Stimulated activated CD8-positive, alpha-beta memory T cell treated with anti-CD3 and anti-CD28 coated beads, Interleukin-2, amount 100 ng/mL, for 48 hours (primary cell): ENCODE measurements around the gene PTEN.

Experiments
- DNase-seq, 2 donors: peaks; one replicate each; pipeline ENCODE4 v3.0.0-alpha.2; 2020; ENCODE audit warnings: low read depth in 2 of 2

The PTEN gene

DNA sequence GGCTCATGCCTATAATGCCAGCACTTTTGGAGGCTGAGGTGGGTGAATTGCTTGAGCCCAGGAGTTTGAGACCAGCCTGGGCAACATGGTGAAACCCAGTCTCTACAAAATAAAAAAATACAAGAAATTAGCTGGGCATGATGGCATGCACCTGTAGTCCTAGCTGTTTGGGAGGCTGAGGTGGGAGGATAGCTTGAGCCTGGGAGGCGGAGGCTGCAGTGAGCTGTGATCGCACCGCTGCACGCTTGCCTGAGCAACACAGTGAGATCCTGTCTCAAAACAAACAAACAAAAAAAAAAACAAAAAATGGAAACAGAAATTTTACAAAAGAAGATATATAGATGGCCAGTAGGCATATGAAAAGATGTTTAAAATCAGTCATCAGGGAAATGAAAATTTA is 57.1 kb downstream of the PTEN start:
- DNase-seq, result no peak

DNA sequence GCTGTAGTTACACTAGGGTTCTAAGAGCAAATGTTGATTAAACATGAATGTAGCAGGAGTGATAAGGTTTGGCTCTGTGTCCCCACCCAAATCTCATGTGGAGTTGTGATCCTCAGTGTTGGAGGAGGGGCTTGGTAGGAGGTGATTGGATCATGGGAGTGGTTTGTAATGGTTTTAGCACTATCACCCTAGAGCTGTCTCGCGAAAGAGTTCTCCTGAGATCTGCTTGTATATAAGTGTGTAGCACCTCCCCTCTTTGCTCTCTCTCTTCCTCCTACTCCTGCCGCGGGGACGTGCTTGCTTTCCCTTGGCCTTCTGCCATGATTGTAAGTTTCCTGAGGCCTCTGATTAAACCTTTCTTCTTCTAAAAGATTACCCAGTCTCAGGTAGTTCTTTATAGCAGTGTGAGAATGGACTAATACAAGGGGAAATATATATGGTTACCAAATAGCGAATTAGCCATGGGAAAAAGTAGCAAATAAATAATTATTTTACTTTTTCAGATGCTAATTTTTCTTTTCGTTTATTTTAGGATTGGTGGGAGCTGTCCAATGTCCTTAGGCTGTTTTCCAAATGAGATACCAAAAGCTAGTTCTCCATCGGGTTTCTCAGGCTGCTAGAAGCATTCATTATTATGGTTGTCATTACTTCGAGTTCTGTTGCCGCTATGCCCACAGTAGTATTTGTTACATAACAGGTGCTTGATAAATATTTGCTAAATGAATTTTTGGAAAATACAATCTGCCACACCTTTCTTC is 58.7 kb downstream of the PTEN start:
- DNase-seq, result no peak

DNA sequence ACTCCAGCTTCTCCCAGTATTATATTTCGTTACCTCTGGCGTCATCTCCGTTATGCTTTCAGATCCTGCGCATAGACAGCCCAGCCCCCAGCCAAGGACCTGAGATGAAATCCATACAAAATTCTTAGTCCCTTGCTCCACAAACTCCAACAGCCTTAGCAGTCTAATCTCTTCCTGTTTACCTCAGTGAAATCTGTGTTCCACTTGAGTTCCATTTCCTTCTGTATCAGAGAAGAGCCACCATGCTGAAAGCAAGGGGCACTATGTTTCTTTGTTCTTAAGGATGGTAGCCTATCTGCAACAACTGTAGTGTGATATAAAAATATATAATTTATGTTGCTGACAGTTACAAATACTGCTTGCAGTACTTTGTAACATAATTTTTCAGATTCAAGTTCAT is 59.8 kb downstream of the PTEN start:
- DNase-seq, result no peak

DNA sequence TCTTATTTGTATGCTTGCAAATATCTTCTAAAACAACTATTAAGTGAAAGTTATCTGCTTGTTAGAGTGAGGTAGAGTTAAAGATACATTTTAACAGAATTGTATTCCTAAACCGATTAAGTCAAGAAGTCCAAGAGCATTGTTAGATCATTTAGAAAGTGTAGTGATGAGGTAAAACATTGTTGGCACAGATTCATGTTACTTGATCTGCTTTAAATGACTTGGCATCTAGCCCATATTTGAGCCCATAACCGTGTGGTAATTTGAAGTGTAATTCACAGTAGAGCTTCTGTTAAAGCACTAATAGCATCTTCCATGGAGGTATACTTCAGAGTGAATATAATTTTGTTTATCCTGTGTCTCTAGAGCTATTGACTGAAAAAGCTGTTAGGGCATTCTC is 62.1 kb downstream of the PTEN start:
- DNase-seq, result no peak

DNA sequence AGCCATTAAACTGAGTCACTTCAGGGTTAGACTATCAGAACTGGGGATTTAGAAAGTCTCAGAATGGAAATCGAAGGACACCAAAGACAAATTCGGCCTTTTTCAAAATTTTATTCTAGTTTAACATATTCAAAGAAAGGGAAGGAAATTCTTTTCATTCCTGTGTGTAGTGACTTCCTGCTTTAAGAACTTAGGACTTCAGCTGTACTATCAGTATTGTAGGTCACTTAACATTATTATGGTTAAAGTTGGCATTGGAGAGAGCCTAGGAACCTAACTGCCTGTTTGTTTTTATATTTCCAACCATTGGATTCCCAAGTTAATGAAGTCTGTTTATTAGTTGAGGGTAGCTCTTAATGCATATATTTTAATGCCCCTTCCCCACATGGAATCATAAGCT is 63.7 kb downstream of the PTEN start:
- no peak for DNase-seq

DNA sequence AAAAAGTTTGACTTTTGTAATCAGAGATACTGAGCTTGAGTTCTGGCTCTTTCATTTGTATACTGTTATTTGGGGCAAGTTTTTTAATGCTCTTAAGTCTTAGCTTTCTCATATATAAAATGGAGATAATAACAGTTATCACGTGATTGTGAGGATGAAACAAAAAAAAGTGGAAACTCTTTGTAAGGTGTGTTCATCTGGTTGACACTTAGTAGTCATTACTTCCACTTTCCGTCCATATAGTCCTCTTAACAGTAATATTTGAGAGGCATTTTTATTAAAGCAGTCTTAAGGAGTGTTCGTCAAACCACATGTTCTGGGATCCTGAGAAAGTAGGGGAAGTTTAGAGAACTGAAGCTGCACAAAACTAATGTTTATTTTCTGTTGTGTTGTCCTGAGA is 65.6 kb downstream of the PTEN start:
- no peak for DNase-seq

DNA sequence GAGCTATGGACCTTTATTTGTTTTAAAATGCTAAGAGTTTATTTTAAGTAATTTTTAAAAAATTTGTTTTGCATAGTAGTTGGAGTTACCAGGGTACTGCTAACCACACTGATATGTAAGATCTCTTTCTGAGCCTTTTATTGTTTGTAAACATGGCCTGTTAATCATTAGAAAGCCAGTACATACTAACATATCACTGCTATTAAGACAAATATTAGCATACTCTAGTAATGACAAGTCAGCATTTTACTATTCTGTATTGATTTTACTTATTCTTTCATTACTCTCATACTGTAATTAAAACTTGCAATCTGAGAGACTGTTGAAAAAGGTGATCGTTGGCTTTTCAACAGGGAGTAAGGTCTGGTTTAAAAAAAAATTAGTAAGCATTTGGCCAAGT is 66.7 kb downstream of the PTEN start:
- no peak for DNase-seq

DNA sequence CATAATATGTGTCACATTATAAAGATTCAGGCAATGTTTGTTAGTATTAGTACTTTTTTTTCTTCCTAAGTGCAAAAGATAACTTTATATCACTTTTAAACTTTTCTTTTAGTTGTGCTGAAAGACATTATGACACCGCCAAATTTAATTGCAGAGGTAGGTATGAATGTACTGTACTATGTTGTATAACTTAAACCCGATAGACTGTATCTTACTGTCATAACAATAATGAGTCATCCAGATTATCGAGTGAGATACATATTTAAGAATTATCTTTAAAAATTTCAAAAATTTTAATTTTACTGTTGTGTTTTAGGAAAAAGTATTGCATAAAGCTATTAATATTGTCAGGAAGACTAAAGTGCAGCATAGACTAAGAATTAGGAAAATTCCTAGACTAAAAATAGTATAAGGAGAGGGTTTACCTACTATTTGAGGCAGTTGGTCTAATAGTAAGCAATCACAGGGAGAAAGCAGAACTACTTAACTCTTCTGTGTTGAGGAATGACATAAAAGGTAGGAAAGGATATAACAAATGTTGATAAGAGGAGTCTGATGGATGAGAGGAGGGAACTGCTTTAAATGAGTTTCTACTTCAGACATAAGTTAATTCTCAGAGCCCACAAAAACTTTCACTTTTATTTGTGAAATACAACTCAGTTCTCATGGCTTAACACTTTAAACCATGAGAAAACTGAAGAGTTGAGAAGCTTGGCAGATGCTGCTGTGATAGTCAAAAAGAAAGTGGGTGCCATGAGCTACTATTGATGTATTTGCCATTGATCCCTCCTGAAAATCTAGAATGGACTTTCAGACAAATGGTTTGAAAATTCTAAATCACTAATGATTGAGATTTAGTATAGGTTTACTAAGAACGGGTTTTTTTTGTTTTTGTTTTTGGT is 67.8 kb downstream of the PTEN start:
- DNase-seq, result no peak

DNA sequence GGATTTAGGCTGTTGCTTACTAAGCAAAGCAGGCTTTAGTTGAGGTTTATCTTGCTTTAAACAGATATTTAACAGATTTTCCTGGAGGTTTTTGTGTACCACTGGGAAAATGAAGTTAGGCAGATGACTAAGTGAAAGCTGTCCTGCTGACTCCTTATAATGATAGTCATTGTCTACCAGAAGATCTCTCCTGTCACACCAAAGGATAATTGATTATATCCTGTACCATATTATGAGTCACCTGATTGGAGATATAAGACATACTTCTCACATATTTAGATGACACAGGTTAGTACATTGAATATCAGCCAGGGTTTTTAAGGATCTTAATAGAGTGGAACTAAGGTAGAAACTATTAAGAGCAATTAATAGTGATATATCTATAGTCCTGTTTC is 68.4 kb downstream of the PTEN start:
- no peak for DNase-seq

DNA sequence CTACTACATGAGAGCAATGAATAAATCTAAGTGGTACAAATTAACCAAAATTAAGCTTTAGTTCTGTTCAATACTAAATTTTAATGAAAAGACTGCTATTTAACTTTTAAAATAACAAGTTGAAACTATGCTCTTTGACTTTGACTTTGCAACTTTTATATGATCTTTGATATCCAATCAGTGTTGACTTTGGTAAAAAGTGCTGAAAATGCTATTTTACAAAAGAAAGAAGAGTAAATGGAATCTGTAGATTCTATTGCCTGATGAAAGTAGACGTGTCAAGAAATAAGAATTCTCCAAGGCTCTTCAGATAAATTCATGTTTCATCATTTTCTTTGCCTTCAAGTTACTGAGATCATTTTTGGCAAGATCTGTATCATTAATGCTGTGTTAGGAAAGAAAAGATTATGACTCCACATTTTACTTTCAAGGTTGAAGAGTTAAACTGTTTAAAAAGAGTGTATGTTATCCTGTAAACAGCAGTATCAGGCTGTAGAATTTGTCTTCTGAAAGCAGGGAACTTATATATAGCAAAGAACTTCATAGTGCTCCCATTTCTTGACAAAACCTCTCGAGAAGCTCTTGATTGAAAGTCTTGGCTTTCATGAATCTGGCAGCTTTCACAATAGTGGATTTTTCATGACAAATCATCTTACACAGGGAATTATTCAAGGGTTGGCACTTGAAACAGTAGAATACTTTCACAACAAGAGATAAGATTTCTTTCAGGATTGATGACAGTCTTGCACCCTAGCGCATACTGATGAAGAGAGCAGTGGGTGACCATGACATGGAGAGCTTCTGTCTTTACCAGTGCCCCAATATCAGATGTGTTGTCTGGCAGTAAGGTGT is 72.1 kb downstream of the PTEN start:
- DNase-seq, result no peak

DNA sequence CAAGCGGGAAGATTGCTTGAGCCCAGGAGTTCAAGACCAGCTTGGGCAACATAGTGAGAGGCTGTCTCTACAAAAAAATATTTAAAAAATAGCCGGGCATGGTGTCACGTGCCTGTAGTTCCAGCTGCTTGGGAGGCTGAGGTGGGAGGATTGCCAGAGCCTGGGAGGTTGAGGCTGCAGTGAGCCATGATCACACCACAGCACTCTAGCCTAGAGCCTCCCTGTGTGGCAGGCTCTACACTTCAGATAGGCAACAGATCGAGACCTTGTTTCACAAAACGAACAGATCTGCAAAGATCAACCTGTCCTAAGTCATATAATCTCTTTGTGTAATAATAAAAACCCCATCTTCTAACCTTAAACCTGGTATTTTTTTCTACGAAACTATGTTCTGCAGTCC is 76.8 kb downstream of the PTEN start:
- DNase-seq, result no peak

DNA sequence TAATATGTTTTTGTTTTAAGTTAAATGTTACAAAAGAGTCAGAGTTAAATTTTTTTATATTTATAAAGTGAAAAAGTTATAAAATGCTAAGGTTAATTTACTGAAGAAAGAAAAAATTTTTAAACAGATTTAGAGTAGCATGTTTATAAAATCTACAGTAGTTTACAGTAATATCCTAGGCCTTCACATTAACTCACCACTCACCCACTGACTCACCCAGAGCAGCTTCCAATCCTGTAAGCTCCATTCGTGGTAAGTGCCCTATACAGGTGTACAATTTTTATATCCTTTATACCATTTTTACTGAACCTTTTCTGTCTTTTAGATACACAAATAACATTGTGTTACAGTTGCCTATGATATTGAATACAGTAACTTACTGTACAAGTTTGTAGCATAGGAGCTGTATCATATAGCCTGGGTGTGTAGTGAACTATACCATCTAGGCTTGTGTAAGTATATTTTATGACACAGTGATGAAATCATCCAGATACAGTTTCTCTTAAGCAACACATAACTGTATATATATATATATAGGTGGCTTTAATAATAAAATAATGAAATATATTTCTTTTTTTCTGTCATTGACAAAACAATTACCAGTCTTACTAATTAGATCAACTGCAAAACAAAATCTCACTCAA is 79.6 kb downstream of the PTEN start:
- no peak for DNase-seq

DNA sequence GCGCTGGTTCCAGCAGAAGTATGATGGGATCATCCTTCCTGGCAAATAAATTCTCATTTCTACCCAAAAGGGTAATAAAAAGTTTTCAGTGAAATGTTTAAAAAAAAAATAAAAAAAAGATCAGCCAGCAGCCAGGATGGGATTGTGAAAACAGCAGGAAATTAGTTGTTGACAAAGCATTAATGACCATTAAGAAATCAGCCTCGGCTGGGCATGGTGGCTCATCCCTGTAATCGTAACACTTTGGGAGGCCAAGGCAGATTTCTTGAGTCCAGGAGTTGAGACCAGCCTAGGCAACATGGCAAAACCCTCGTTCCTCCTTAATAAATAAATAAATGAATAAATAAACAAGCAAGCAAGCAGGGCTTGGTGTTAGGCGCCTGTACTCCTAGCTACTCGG is 82.6 kb downstream of the PTEN start:
- no peak for DNase-seq

DNA sequence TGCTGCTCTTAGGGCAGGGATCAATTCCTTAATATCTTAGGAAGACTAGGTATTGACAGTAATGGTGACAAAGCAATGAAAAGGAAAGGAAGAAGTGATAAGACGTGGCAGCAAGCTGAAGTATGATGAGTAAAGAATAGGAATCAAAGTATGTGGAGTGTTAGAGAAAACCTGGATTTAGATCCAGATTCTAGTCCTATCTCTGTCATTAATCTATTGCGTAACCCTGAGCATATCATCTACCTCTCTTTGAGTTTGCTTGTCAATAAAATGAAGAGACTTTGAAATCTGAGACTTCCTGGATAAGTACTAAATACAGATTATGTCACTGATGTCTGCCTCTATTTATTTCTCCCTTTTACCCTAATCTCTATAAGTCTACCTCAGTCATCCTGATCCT is 89.2 kb downstream of the PTEN start:
- no peak for DNase-seq

DNA sequence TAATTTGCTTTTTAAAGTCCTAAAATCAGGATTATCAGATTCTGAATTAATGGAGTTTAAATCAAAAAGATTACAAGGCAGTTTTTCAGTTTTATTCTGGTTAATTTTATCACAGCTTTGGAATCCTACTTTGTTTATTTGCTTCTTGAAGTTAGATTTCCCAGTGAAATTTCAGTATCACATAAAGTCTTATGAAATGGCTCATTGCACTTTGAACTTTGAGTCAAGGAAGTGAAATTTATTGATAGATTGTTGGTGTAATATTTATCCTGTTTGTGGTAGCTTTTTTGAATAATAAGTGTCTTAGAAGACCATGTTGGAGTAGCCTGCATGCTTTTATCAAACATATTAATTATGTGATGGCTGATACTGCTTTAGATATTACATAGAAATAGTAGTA is 92.6 kb downstream of the PTEN start:
- no peak for DNase-seq

DNA sequence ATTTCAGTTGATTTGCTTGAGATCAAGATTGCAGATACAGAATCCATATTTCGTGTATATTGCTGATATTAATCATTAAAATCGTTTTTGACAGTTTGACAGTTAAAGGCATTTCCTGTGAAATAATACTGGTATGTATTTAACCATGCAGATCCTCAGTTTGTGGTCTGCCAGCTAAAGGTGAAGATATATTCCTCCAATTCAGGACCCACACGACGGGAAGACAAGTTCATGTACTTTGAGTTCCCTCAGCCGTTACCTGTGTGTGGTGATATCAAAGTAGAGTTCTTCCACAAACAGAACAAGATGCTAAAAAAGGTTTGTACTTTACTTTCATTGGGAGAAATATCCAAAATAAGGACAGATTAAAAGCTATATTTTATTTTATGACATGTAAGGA is 94.3 kb downstream of the PTEN start:
- no peak for DNase-seq

DNA sequence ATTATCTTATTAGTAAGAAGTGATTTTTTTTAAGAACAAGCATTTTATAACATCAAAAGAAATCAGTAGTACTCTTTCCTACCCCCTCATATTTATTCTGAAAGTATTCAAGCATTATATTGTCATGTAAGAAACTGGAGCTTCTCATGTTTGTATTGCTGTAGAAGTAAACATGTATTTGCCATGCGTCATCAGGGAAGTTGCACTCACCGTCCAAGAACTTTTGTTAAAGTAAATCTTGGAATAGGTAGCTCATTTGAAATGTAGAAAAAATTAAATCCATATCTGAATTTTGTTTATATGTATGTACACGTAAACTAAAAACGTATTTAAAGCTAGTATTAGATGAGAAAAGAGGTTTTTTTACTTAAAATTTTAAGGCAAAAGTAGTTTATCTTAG is 96.8 kb downstream of the PTEN start:
- DNase-seq, result no peak

DNA sequence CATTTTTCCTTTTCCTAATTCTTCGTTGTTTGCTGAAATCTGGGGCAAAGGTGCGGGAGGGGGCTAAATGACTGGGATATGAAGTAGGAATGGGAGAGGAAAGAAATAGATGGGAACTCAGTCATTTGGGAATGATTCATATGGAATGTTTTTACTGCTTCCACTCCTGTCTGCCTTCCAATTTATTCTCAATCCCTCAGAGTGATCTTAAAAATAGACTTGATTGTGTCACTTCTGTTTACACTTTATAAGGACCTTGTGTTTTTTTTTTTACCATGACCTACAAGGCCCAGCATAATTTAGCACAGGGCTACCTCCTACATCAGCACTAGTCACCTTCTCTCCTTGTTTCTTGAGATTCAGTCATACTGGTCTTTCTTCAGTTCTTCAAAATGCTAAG is 97.9 kb downstream of the PTEN start:
- DNase-seq, result no peak

DNA sequence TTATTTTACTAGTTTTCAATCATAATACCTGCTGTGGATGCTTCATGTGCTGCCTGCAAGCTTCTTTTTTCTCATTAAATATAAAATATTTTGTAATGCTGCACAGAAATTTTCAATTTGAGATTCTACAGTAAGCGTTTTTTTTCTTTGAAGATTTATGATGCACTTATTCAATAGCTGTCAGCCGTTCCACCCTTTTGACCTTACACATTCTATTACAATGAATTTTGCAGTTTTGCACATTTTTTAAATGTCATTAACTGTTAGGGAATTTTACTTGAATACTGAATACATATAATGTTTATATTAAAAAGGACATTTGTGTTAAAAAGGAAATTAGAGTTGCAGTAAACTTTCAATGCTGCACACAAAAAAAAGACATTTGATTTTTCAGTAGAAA is 103.0 kb downstream of the PTEN start:
- DNase-seq, result no peak

DNA sequence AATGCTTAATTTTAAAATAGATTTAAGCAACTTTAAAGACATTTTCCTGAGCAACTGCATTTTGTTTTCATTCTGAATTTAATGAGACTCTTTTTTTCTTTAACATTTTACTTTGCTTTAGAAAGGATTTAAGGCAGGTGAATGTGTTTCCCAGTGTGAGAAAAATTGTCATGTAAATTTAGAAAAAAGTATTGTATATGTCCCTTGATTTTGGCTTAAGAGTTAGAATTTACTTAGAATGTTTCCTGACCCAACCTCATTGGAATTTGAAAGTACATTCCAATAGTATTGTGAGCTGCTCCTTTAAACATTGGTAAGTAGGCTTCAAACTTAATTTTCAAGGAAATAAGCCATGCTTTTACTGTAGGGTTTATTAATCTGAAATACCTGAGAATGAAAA is 110.2 kb downstream of the PTEN start:
- no peak for DNase-seq

DNA sequence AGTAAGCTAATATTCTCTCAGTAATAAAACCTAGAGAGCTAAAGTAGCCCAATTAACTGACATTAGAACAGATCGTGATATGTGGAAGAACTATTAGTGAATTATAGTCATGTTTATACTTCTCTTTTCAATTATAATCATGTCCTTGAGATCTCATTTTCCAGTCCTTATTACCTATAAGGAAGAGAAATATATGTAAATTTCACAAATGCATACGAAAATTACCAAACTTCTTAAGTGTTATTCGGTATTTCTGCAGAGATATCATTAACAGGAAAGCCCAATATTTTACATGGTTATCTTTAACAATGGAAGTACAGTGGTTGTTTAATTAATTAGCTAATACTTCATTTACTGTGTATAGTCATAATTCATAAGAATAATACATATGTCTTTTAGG is 110.7 kb downstream of the PTEN start:
- no peak for DNase-seq

DNA sequence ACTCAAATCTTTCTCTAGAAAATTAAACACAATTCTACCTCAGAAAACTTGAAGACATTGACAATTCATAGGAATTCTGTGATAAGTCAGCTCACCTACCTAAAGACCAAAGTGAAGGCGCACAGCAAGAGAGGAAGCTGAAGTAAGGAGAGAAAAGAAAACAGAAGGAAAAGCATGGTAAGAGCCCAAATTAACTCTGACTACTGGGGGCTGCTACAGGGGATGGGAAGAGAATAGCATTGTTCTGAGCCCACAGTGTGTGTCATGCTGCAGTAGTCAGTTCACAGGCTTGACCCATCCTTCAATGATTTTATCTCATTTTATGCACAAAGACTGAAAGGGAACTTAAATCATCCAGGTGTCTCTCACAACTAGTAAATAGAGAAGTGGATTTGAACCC is 111.3 kb downstream of the PTEN start:
- DNase-seq, result no peak
